MM.1S (cell line): ENCODE measurements around the gene ZNF491.
"Not testable (repeated sequence)": the region's sequence is repeated elsewhere in the genome, so short reads cannot be mapped to it uniquely, and the experiment has no call there.

Source experiments
- DNase-seq: peaks from one replicate; pipeline ENCODE4 v3.0.0-alpha.2; 2015
- H2AFZ ChIP-seq: fragments of 300-600 bp; sonication (generic); 2 replicates; pipeline ENCODE4 v1.6.0; 2016; ENCODE audit warnings: antibody characterized with exemption, low read length
- H3F3A ChIP-seq: fragments of 300-600 bp; sonication (generic); 2 replicates; pipeline ENCODE4 v1.6.1; 2016; ENCODE audit warnings: mild to moderate bottlenecking, antibody characterized with exemption, low read length, moderate library complexity, mixed read lengths; ENCODE audit not compliant: insufficient read depth
- H3K27ac ChIP-seq: fragments of 300-600 bp; sonication (generic); 2 replicates; pipeline ENCODE4 v1.5.1; 2016; ENCODE audit warnings: mild to moderate bottlenecking, low read length
- H3K27me3 ChIP-seq: fragments of 300-600 bp; sonication (generic); replicated peaks from 2 replicates; pipeline ENCODE4 v1.6.0; 2016; ENCODE audit warnings: low read length; ENCODE audit not compliant: insufficient read depth
- H3K36me3 ChIP-seq: fragments of 300-600 bp; sonication (generic); replicated peaks from 2 replicates; pipeline ENCODE4 v1.6.1; 2016; ENCODE audit warnings: mild to moderate bottlenecking, low read length, mixed read lengths; ENCODE audit not compliant: insufficient read depth
- H3K4me1 ChIP-seq: fragments of 300-600 bp; sonication (generic); 2 replicates; pipeline ENCODE4 v1.6.1; 2016; ENCODE audit warnings: low read length, mixed read lengths
- H3K4me2 ChIP-seq: fragments of 300-600 bp; sonication (generic); 2 replicates; pipeline ENCODE4 v1.6.0; 2016; ENCODE audit warnings: low read depth, low read length
- H3K4me3 ChIP-seq: fragments of 300-600 bp; sonication (generic); 2 replicates; pipeline ENCODE4 v1.5.1; 2016; ENCODE audit warnings: low read length, mixed read lengths
- H3K79me2 ChIP-seq: fragments of 300-600 bp; sonication (generic); 2 replicates; pipeline ENCODE4 v1.6.1; 2016; ENCODE audit warnings: mixed run types, low read length, mixed read lengths
- H3K9ac ChIP-seq: fragments of 300-600 bp; sonication (generic); 2 replicates; pipeline ENCODE4 v1.6.1; 2016; ENCODE audit warnings: low read length, mixed read lengths
- H3K9me2 ChIP-seq: fragments of 300-600 bp; sonication (generic); replicated peaks from 2 replicates; pipeline ENCODE4 v1.6.1; 2016; ENCODE audit warnings: mild to moderate bottlenecking, low read length, mixed read lengths; ENCODE audit not compliant: insufficient read depth
- H3K9me3 ChIP-seq: fragments of 300-600 bp; sonication (generic); replicated peaks from 2 replicates; pipeline ENCODE4 v1.6.1; 2016; ENCODE audit warnings: mild to moderate bottlenecking, low read length, mixed read lengths; ENCODE audit not compliant: insufficient read depth
- H4K20me1 ChIP-seq: fragments of 300-600 bp; sonication (generic); 2 replicates; pipeline ENCODE4 v1.6.1; 2016; ENCODE audit warnings: mild to moderate bottlenecking, low read length, moderate library complexity, mixed read lengths; ENCODE audit not compliant: insufficient read depth
- CTCF ChIP-seq: fragments of 300-600 bp; sonication (generic); IDR thresholded peaks from 2 replicates; pipeline ENCODE4 v1.5.1; 2016; ENCODE audit warnings: antibody characterized with exemption, low read length, mixed read lengths
- EZH2 ChIP-seq: fragments of 300-600 bp; sonication (generic); optimal IDR thresholded peaks from 2 replicates; pipeline ENCODE3; 2017; ENCODE audit warnings: low read depth, mild to moderate bottlenecking, antibody characterized with exemption, low read length, mixed read lengths
- EZH2phosphoT487 ChIP-seq: fragments of 300-600 bp; sonication (generic); IDR thresholded peaks from 2 replicates; pipeline ENCODE4 v1.6.1; 2018; ENCODE audit warnings: antibody characterized with exemption, low read length

ZNF491 gene

DNA sequence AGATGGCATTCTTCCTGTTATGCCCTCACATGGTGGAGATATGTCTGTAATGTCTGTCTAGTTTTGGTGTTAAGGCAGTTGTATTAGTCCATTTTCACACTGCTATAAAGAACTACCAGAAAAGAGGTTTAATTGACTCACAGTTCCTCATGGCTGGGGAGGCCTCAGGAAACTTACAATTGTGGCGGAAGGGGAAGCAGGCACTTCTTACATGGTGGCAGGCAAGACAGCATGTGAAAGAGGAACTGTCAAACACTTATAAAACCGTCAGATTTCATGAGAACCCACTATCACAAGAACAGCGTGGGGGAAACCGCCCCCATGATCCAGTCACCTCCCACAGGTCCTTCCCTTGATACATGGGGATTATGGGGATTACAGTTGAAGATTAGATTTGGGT is 28.3 kb upstream of the ZNF491 start:
- no peak overlapping the region for H3K27ac ChIP-seq
- no peaks in the 10 kb centered on the region for H4K20me1 ChIP-seq
- DNase-seq, result no peak
- H2AFZ ChIP-seq, result no peak overlapping the region
- H3K27me3 ChIP-seq, result no peaks in the 10 kb centered on the region
- H3K4me2 ChIP-seq, result no peak overlapping the region
- no peaks in the 10 kb centered on the region for H3K36me3 ChIP-seq
- no peak overlapping the region for H3K4me3 ChIP-seq
- H3K9ac ChIP-seq, result no peak overlapping the region
- H3K9me2 ChIP-seq, result no peaks in the 10 kb centered on the region
- H3F3A ChIP-seq, result no peaks in the 10 kb centered on the region
- H3K4me1 ChIP-seq, result peaks cover 9% of the 10 kb centered on the region; the same call in 1 of the 2 replicates
- TF ChIP-seq EZH2phosphoT487, result no peak
- no peak for TF ChIP-seq EZH2
- H3K9me3 ChIP-seq, result no peaks in the 10 kb centered on the region
- peaks cover 35% of the 10 kb centered on the region for H3K79me2 ChIP-seq

- not testable (repeated sequence) for H3K9me3 ChIP-seq
These were observed 26.8 kb upstream of the ZNF491 start for GRCh38 chr19:11771520-11771919.

DNA sequence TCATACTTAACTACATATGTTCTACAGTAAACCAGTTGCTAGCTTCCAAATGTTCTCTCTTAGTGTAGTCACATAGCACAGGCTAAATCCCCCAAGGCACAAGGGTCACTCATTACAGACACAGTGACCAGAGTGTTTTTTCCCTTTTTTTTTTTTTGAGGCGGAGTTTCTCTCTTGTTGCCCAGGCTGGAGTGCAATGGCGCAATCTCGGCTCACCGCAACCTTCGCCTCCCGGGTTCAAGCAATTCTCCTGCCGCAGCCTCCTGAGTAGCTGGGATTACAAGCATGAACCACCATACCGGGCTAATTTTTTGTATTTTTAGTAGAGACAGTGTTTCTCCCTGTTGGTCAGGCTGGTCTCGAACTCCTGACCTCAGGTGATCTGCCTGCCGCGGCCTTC is 21.7 kb upstream of the ZNF491 start:
- DNase-seq, H3K9ac ChIP-seq, H3K9me3 ChIP-seq, H3K79me2 ChIP-seq, H3K27me3 ChIP-seq, H4K20me1 ChIP-seq, H3K27ac ChIP-seq, H3K4me2 ChIP-seq, H3K4me3 ChIP-seq, H3K9me2 ChIP-seq, H3F3A ChIP-seq, H3K4me1 ChIP-seq, H2AFZ ChIP-seq: not testable (repeated sequence)
- H3K36me3 ChIP-seq, result peaks cover 32% of the 10 kb centered on the region

More at GRCh38 chr19:11771520-11771919, 26.8 kb upstream of the ZNF491 start:
- not testable (repeated sequence) for H3K27me3 ChIP-seq, H3K4me2 ChIP-seq, H3K27ac ChIP-seq, H3K9me2 ChIP-seq, DNase-seq, H3K9ac ChIP-seq, H3K36me3 ChIP-seq, H4K20me1 ChIP-seq, H2AFZ ChIP-seq, H3F3A ChIP-seq, H3K4me3 ChIP-seq, H3K4me1 ChIP-seq
- peaks cover 36% of the 10 kb centered on the region for H3K79me2 ChIP-seq

DNA sequence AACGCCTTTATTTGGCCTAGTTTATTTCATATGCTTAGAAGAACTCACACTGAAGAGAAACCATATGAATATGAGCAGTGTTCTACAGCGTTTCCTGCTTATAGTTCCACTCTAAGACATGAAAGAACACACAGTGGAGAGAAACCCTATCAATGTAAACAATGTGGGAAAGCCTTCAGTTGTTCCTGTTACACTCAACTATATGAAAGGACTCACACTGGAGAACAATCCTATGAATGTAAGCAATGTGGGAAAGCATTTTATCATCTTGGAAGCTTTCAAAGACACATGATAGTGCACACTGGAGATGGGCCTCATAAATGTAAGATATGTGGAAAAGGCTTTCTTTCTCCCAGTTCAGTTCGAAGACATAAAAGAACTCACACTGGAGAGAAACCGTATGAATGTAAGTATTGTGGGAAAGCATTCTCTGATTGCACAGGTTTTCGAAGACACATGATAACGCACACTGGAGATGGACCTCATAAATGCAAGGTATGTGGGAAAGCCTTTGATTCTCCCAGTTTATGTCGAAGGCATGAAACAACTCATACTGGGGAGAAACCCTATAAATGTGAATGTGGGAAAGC is 17.8 kb upstream of the ZNF491 start:
- Histone ChIP-seq H3K9me3 (no peaks in the 10 kb centered on the region), H3K36me3 (peaks cover 43% of the 10 kb centered on the region)

More for the DNA sequence above, 17.8 kb upstream of the ZNF491 start:
- H3K79me2 ChIP-seq, result no peaks in the 10 kb centered on the region
- no peak overlapping the region for H3K27ac ChIP-seq
- DNase-seq, result no peak
- no peak overlapping the region for H3K4me3 ChIP-seq
- no peak for TF ChIP-seq EZH2phosphoT487
- no peak for TF ChIP-seq EZH2
- TF ChIP-seq CTCF, result no peak
- H3K9me2 ChIP-seq, result no peaks in the 10 kb centered on the region
- H3F3A ChIP-seq, result no peaks in the 10 kb centered on the region; the same call in 1 of the 2 replicates
- H4K20me1 ChIP-seq, result no peaks in the 10 kb centered on the region
- no peaks in the 10 kb centered on the region for H3K4me1 ChIP-seq
- no peak overlapping the region for H3K9ac ChIP-seq
- H3K27me3 ChIP-seq, result no peaks in the 10 kb centered on the region
- H3K4me2 ChIP-seq, result no peak overlapping the region
- no peak overlapping the region for H2AFZ ChIP-seq
